ENCODE data around the gene PRKCSH. TPM values are rescaled to one million over a fixed set of nuclear protein-coding genes. Genes with fewer than 3 reads are reported as not detected.

The PRKCSH gene
- polyA plus RNA-seq, 3 donors = 24.9 to 172 (median 28.4) TPM

GRCh38 chr19:11463391-11463790 is 28.0 kb downstream of the PRKCSH start:
- H3K27me3 Mint-ChIP-seq (ENCODE audit: low read depth in 3 of 3) = peaks cover 2 to 11% (median 6%) of the 10 kb centered on the region in 3 donors
- Histone ChIP-seq H3K4me1 (ENCODE audit: control insufficient read depth in 1 of 2, insufficient read depth in 2 of 2, low read length in 2 of 2) (no peaks in the 10 kb centered on the region), H3K4me3 (replicated peaks in 1 of 3; ENCODE audit: low read depth in 2 of 3, low read length in 3 of 3) (no peak overlapping the region), H3K4me2 (replicated peaks; ENCODE audit: extremely low read depth, low read length, poor library complexity, severe bottlenecking) (no peak overlapping the region), H3K9ac (ENCODE audit: insufficient read depth, low read length, poor library complexity, severe bottlenecking) (no peak overlapping the region), H4K20me1 (ENCODE audit: insufficient read depth, low read length) (no peaks in the 10 kb centered on the region), H2AFZ (ENCODE audit: insufficient read depth, low read depth, low read length, poor library complexity, severe bottlenecking) (no peak overlapping the region), H3K9me3 (replicated peaks in 1 of 2; ENCODE audit: control insufficient read depth in 1 of 2, insufficient read depth in 1 of 2, low read length in 2 of 2) (no peaks in the 10 kb centered on the region), H3K36me3 (replicated peaks in 1 of 2; ENCODE audit: control insufficient read depth in 1 of 2, insufficient read depth in 2 of 2, low read length in 2 of 2) (no peaks in the 10 kb centered on the region), H3K79me2 (ENCODE audit: insufficient read depth, low read length) (no peaks in the 10 kb centered on the region), H3K27ac (ENCODE audit: low read depth in 1 of 2, low read length in 2 of 2) (no peak overlapping the region), H3K27me3 (ENCODE audit: control insufficient read depth in 2 of 2, insufficient read depth in 2 of 2, low read length in 2 of 2) (no peaks in the 10 kb centered on the region)
- H3K4me3 Mint-ChIP-seq = no peak overlapping the region
- no peaks in the 10 kb centered on the region for H3K4me1 Mint-ChIP-seq
- no peak for TF ChIP-seq CTCF (IDR thresholded peaks at IDR 0.05)
- no peaks in the 10 kb centered on the region for H3K36me3 Mint-ChIP-seq
- H3K9me3 Mint-ChIP-seq = peaks cover 0 to 5% (median 0%) of the 10 kb centered on the region in 7 donors
- WGBS (ENCODE audit: insufficient coverage) = 81% methylated on average over 8 of the region's 12 CpGs
- DNase-seq = no peak
- intact Hi-C loops (cut with micrococcal nuclease) = no loop called here
- peak overlapping the region in 1 of 7 donors; percentile 26 for H3K27ac Mint-ChIP-seq

GRCh38 chr19:11464333-11465265 is 29.2 kb downstream of the PRKCSH start:
- Histone ChIP-seq H3K4me2 (replicated peaks; ENCODE audit: extremely low read depth, low read length, poor library complexity, severe bottlenecking) (no peak overlapping the region), H3K79me2 (ENCODE audit: insufficient read depth, low read length) (no peaks in the 10 kb centered on the region), H3K9ac (ENCODE audit: insufficient read depth, low read length, poor library complexity, severe bottlenecking) (no peak overlapping the region), H3K4me3 (replicated peaks in 1 of 3; ENCODE audit: low read depth in 2 of 3, low read length in 3 of 3) (no peak overlapping the region), H2AFZ (ENCODE audit: insufficient read depth, low read depth, low read length, poor library complexity, severe bottlenecking) (no peak overlapping the region), H3K36me3 (replicated peaks in 1 of 2; ENCODE audit: control insufficient read depth in 1 of 2, insufficient read depth in 2 of 2, low read length in 2 of 2) (no peaks in the 10 kb centered on the region), H3K27ac (ENCODE audit: low read depth in 1 of 2, low read length in 2 of 2) (no peak overlapping the region), H3K9me3 (replicated peaks in 1 of 2; ENCODE audit: control insufficient read depth in 1 of 2, insufficient read depth in 1 of 2, low read length in 2 of 2) (no peaks in the 10 kb centered on the region), H4K20me1 (ENCODE audit: insufficient read depth, low read length) (no peaks in the 10 kb centered on the region), H3K4me1 (ENCODE audit: control insufficient read depth in 1 of 2, insufficient read depth in 2 of 2, low read length in 2 of 2) (no peaks in the 10 kb centered on the region), H3K27me3 (ENCODE audit: control insufficient read depth in 2 of 2, insufficient read depth in 2 of 2, low read length in 2 of 2) (no peaks in the 10 kb centered on the region)
- peaks cover 0 to 5% (median 0%) of the 10 kb centered on the region in 7 donors for H3K9me3 Mint-ChIP-seq
- no peak overlapping the region for H3K27ac Mint-ChIP-seq
- no peak overlapping the region for H3K4me3 Mint-ChIP-seq
- 90% methylated on average over 9 of the region's 11 CpGs for WGBS (ENCODE audit: insufficient coverage)
- intact Hi-C loops (cut with micrococcal nuclease) = no loop called here
- H3K27me3 Mint-ChIP-seq (ENCODE audit: low read depth in 3 of 3) = peaks cover 2 to 11% (median 7%) of the 10 kb centered on the region in 3 donors
- no peaks in the 10 kb centered on the region for H3K4me1 Mint-ChIP-seq
- no peak for TF ChIP-seq CTCF (IDR thresholded peaks at IDR 0.05)
- DNase-seq = no peak
- H3K36me3 Mint-ChIP-seq = no peaks in the 10 kb centered on the region
